Measurements from ENCODE around the gene NRG2.

Gene NRG2

GRCh38 chr5:139962445-139962844 lies 80.7 kb downstream of the NRG2 start:
- Histone ChIP-seq H3K9me3 (ENCODE audit: severe bottlenecking) (no peaks in the 10 kb centered on the region), H3K27ac (no peak overlapping the region), H3K36me3 (no peaks in the 10 kb centered on the region), H3K27me3 (ENCODE audit: insufficient read depth, low read depth, severe bottlenecking) (no peaks in the 10 kb centered on the region), H3K4me3 (ENCODE audit: low read depth, low read length) (no peak overlapping the region)
- TF ChIP-seq CTCF (IDR thresholded peaks at IDR 0.05; ENCODE audit: low read depth, low read length): no peak
- DNase-seq: no peak

GRCh38 chr5:139961435-139962157 lies 81.5 kb downstream of the NRG2 start:
- no peak for DNase-seq
- H3K4me3 ChIP-seq (ENCODE audit: low read depth, low read length): no peak overlapping the region
- H3K36me3 ChIP-seq: no peaks in the 10 kb centered on the region
- TF ChIP-seq CTCF (IDR thresholded peaks at IDR 0.05; ENCODE audit: low read depth, low read length): no peak
- H3K9me3 ChIP-seq (ENCODE audit: severe bottlenecking): no peaks in the 10 kb centered on the region
- H3K27ac ChIP-seq: no peak overlapping the region
- H3K27me3 ChIP-seq (ENCODE audit: insufficient read depth, low read depth, severe bottlenecking): no peaks in the 10 kb centered on the region

GRCh38 chr5:139960723-139961383 lies 82.2 kb downstream of the NRG2 start:
- no peaks in the 10 kb centered on the region for H3K9me3 ChIP-seq (ENCODE audit: severe bottlenecking)
- H3K36me3 ChIP-seq: no peaks in the 10 kb centered on the region
- no peak for DNase-seq
- H3K27ac ChIP-seq: no peak overlapping the region
- H3K27me3 ChIP-seq (ENCODE audit: insufficient read depth, low read depth, severe bottlenecking): no peaks in the 10 kb centered on the region
- no peak overlapping the region for H3K4me3 ChIP-seq (ENCODE audit: low read depth, low read length)
- TF ChIP-seq CTCF (IDR thresholded peaks at IDR 0.05; ENCODE audit: low read depth, low read length): no peak

- Histone ChIP-seq H3K4me3 (ENCODE audit: low read depth, low read length) (no peak overlapping the region), H3K36me3 (no peaks in the 10 kb centered on the region), H3K27me3 (ENCODE audit: insufficient read depth, low read depth, severe bottlenecking) (no peaks in the 10 kb centered on the region), H3K9me3 (ENCODE audit: severe bottlenecking) (no peaks in the 10 kb centered on the region), H3K27ac (no peak overlapping the region)
- no peak for DNase-seq
- TF ChIP-seq CTCF (IDR thresholded peaks at IDR 0.05; ENCODE audit: low read depth, low read length): no peak
Measured at GRCh38 chr5:139958432-139959148, 84.5 kb downstream of the NRG2 start.

GRCh38 chr5:139956342-139956741 lies 86.8 kb downstream of the NRG2 start:
- Histone ChIP-seq H3K27ac (no peak overlapping the region), H3K36me3 (no peaks in the 10 kb centered on the region)
- no peak for DNase-seq

More at GRCh38 chr5:139956342-139956741, 86.8 kb downstream of the NRG2 start:
- no peaks in the 10 kb centered on the region for H3K9me3 ChIP-seq (ENCODE audit: severe bottlenecking)
- no peaks in the 10 kb centered on the region for H3K27me3 ChIP-seq (ENCODE audit: insufficient read depth, low read depth, severe bottlenecking)
- no peak for TF ChIP-seq CTCF (IDR thresholded peaks at IDR 0.05; ENCODE audit: low read depth, low read length)
- no peak overlapping the region for H3K4me3 ChIP-seq (ENCODE audit: low read depth, low read length)

All from WERI-Rb-1 (cell line).